Measurements from ENCODE around the gene NDUFC2. TPM values are rescaled to one million over a fixed set of nuclear protein-coding genes. Genes with fewer than 3 reads are reported as not detected.
"Not testable (repeated sequence)": the region's sequence is repeated elsewhere in the genome, so short reads cannot be mapped to it uniquely, and the experiment has no call there.

Gene NDUFC2
- total RNA-seq, 1 donor from 2014 or later, result 236 TPM

DNA sequence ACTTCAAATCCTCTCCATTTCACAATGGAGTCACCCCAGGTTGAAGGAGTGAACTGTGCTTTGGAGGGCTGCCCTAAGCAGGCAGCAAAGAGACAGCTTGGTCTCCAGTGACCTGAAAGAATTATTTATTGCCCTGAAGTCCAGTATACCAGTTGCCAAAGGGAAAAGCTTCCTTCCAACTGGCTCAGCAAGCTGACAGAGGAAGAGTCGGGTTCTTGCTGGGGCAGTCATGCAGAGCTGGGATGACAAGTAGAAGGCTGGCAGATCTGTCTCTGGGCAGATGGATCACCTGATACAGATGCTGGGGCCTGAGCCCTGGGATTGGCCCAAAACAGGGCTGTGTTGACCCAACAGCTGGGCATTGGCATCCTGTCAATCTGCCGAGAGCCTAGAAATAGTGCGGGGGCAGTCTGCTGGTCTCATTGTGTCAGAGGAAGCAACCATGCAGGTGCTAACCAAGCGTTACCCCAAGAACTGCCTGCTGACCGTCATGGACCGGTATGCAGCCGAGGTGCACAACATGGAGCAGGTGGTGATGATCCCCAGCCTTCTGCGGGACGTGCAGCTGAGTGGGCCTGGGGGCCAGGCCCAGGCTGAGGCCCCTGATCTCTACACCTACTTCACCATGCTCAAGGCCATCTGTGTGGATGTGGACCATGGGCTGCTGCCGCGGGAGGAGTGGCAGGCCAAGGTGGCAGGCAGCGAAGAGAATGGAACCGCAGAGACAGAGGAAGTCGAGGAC lies 16.1 kb downstream of the NDUFC2 start, which contains the start of gene THRSP:
Gene THRSP, plus strand, starts transcription at position 422 of the 742 bp plus-strand sequence. Its CDS starts 21 bp downstream, at position 443.
- H3K27ac Mint-ChIP-seq (ENCODE audit: unreplicated experiment), result no peak within 1 kb of the TSS
- no peaks in the 10 kb centered on the region for H3K4me1 Mint-ChIP-seq
- H3K27me3 Mint-ChIP-seq (ENCODE audit: low read depth), result no peaks in the 10 kb centered on the region
- no peak for DNase-seq (ENCODE audit: low read depth, low spot score)
- peak within 1 kb of the TSS; percentile 19 for H3K4me3 Mint-ChIP-seq
- no peaks in the 10 kb centered on the region for H3K9me3 Mint-ChIP-seq
- peaks cover 6% of the 10 kb centered on the region for H3K36me3 Mint-ChIP-seq (ENCODE audit: low read depth)
- TF ChIP-seq, protein P1, sequence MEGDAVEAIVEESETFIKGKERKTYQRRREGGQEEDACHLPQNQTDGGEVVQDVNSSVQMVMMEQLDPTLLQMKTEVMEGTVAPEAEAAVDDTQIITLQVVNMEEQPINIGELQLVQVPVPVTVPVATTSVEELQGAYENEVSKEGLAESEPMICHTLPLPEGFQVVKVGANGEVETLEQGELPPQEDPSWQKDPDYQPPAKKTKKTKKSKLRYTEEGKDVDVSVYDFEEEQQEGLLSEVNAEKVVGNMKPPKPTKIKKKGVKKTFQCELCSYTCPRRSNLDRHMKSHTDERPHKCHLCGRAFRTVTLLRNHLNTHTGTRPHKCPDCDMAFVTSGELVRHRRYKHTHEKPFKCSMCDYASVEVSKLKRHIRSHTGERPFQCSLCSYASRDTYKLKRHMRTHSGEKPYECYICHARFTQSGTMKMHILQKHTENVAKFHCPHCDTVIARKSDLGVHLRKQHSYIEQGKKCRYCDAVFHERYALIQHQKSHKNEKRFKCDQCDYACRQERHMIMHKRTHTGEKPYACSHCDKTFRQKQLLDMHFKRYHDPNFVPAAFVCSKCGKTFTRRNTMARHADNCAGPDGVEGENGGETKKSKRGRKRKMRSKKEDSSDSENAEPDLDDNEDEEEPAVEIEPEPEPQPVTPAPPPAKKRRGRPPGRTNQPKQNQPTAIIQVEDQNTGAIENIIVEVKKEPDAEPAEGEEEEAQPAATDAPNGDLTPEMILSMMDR (conservative IDR thresholded peaks at IDR 0.05), result no peak

GRCh38 chr11:78062671-78063070 lies 17.0 kb downstream of the NDUFC2 start:
- no peak for DNase-seq (ENCODE audit: low read depth, low spot score)
- Mint-ChIP-seq H3K9me3 (no peaks in the 10 kb centered on the region), H3K4me1 (no peaks in the 10 kb centered on the region), H3K27me3 (ENCODE audit: low read depth) (no peaks in the 10 kb centered on the region), H3K4me3 (no peak overlapping the region), H3K36me3 (ENCODE audit: low read depth) (peaks cover 4% of the 10 kb centered on the region), H3K27ac (ENCODE audit: unreplicated experiment) (no peak overlapping the region)
- TF ChIP-seq, protein P1 (conservative IDR thresholded peaks at IDR 0.05), result no peak

DNA sequence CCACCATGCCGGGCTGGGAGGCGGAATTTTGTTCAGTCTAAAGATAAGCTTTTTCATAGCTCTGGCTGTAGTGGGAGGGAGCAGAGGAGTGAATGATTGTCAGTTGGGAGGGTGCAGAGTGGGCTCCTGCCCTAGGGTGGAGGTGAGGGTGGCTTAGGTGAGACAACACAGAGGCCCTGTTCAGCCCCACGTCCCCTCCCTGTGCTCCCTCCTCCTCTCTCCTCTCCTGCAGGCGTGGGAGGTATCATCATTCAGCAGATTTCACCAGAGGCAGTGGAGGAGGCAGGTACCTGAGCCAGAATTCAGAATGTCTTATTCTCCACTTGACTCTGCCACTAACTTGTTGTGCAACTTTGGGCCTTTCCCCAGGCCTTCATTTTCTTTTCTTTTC lies 17.7 kb downstream of the NDUFC2 start:
- Mint-ChIP-seq H3K4me3 (no peak overlapping the region), H3K9me3 (no peaks in the 10 kb centered on the region), H3K27me3 (ENCODE audit: low read depth) (no peaks in the 10 kb centered on the region), H3K27ac (ENCODE audit: unreplicated experiment) (no peak overlapping the region), H3K4me1 (no peaks in the 10 kb centered on the region), H3K36me3 (ENCODE audit: low read depth) (no peaks in the 10 kb centered on the region)
- TF ChIP-seq, protein P1 (conservative IDR thresholded peaks at IDR 0.05), result no peak
- DNase-seq (ENCODE audit: low read depth, low spot score), result no peak

DNA sequence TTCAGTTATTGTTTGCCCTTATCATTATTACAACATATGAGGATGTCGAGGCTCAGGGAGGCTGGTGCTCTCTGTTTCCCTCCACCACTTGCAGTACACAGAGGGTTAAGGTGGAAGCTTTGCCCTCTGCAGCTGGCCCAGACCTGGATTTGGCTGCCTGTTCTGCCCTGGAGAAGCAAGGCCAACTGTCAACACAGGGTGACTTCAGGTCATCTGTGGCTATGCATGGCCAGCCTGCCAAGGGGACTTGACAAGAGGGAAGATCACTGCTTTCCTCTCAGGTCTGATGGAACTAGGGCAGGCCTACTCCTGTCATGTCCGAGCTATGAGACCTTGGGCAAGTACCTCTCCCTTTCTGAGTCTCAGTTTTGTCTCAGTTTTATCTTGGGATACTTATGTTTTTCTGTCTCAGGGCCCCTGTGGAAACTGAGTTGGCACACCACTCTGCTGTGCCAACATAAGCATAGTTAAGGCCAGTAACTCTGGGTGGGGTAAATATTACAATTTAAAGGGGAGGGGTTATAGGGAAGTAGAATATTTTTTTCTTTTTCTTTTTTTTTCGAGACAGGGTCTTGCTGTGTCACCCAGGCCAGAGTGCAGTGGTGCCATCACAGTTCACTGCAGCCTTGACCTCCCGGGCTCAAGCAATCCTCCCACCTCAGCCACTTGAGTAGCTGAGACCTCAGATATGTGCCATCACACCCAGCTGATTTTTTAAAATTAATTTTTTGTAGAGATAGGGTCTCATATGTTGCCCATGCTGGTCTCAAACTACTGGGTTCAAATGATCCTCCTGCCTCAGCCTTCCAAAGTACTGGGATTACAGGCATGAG lies 18.4 kb downstream of the NDUFC2 start:
- H3K27me3 Mint-ChIP-seq (ENCODE audit: low read depth), result no peaks in the 10 kb centered on the region
- TF ChIP-seq, protein P1 (conservative IDR thresholded peaks at IDR 0.05), result no peak
- H3K9me3 Mint-ChIP-seq, result no peaks in the 10 kb centered on the region
- H3K4me3 Mint-ChIP-seq, result no peak overlapping the region
- no peak for DNase-seq (ENCODE audit: low read depth, low spot score)
- H3K4me1 Mint-ChIP-seq, result no peaks in the 10 kb centered on the region
- no peaks in the 10 kb centered on the region for H3K36me3 Mint-ChIP-seq (ENCODE audit: low read depth)
- no peak overlapping the region for H3K27ac Mint-ChIP-seq (ENCODE audit: unreplicated experiment)

DNA sequence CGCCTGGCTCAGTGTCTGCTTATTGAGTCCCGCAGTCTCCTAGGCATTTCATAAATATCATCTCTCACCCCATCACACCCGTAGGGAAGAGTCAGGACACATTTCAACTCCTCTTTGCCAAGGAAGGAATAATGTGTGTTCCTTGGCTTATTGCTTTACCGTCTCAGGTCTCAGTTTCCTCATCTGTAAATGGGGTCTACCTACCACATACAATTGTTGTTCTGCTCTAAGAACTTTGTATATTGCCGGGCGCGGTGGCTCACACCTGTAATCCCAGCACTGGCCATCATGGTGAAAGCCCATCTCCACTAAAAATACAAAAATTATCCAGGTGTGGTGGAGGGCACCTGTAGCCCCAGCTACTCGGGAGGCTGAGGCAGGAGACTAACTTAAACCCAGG lies 19.1 kb downstream of the NDUFC2 start:
- H3K27me3 Mint-ChIP-seq (ENCODE audit: low read depth), result no peaks in the 10 kb centered on the region
- no peak overlapping the region for H3K27ac Mint-ChIP-seq (ENCODE audit: unreplicated experiment)
- DNase-seq (ENCODE audit: low read depth, low spot score), result no peak
- H3K36me3 Mint-ChIP-seq (ENCODE audit: low read depth), result no peaks in the 10 kb centered on the region
- H3K4me1 Mint-ChIP-seq, result no peaks in the 10 kb centered on the region
- TF ChIP-seq, protein P1 (conservative IDR thresholded peaks at IDR 0.05), result no peak
- no peaks in the 10 kb centered on the region for H3K9me3 Mint-ChIP-seq
- H3K4me3 Mint-ChIP-seq, result no peak overlapping the region

GRCh38 chr11:78059749-78060328 lies 19.8 kb downstream of the NDUFC2 start:
- DNase-seq (ENCODE audit: low read depth, low spot score); H3K9me3 Mint-ChIP-seq; H3K4me1 Mint-ChIP-seq; H3K36me3 Mint-ChIP-seq (ENCODE audit: low read depth); H3K4me3 Mint-ChIP-seq; H3K27me3 Mint-ChIP-seq (ENCODE audit: low read depth): not testable (repeated sequence)
- peak overlapping the region; percentile 15 for H3K27ac Mint-ChIP-seq (ENCODE audit: unreplicated experiment)

Data from neural crest cell (in vitro differentiated cells).